ENCODE data around the gene OAS1. TPM values are rescaled to one million over a fixed set of nuclear protein-coding genes. Genes with fewer than 3 reads are reported as not detected.

Gene OAS1
- total and polyA plus RNA-seq, 2 donors (not counting 1 experiment from before 2014, with no cell fraction given) = 48.3 to 70.2 TPM

- ATAC-seq (ENCODE audit: low read depth) = no peak
- Histone ChIP-seq H3K4me2 (replicated peaks; ENCODE audit: low read depth, low read length, poor library complexity, severe bottlenecking) (no peak overlapping the region), H3K4me3 (ENCODE audit: control extremely low read depth in 1 of 5, extremely low read depth in 1 of 5, insufficient read depth in 1 of 5, low read depth in 2 of 5, low read length in 4 of 5) (no peak overlapping the region), H3K79me2 (ENCODE audit: control insufficient read depth, insufficient read depth, low read length) (no peaks in the 10 kb centered on the region), H3K9me3 (ENCODE audit: control extremely low read depth in 1 of 3, control insufficient read depth in 2 of 3, insufficient read depth in 1 of 3, low read length in 2 of 3) (no peaks in the 10 kb centered on the region), H3K36me3 (replicated peaks in 1 of 2; ENCODE audit: control extremely low read depth in 1 of 2, control insufficient read depth in 1 of 2, extremely low read depth in 1 of 2, insufficient read depth in 2 of 2, low read length in 1 of 2) (no peaks in the 10 kb centered on the region), H3K27ac (ENCODE audit: low read length in 2 of 2) (no peak overlapping the region), H3K9ac (ENCODE audit: low read length) (no peak overlapping the region), H4K20me1 (ENCODE audit: control insufficient read depth, insufficient read depth, low read length, poor library complexity, severe bottlenecking) (no peaks in the 10 kb centered on the region), H3K4me1 (ENCODE audit: control insufficient read depth in 2 of 2, insufficient read depth in 2 of 2, low read length in 2 of 2) (no peaks in the 10 kb centered on the region), H2AFZ (ENCODE audit: insufficient read depth, low read depth, low read length, poor library complexity, severe bottlenecking) (no peak overlapping the region), H3K27me3 (replicated peaks in 1 of 4; ENCODE audit: control extremely low read depth in 1 of 4, control insufficient read depth in 3 of 4, insufficient read depth in 4 of 4, low read length in 3 of 4) (peaks cover 0 to 29% (median 9%) of the 10 kb centered on the region in 4 experiments)
- Mint-ChIP-seq H3K9me3 (ENCODE audit: insufficient read depth) (no peaks in the 10 kb centered on the region), H3K4me3 (no peak overlapping the region), H3K27ac (no peak overlapping the region), H3K4me1 (peaks cover 6% of the 10 kb centered on the region), H3K27me3 (peaks cover 42% of the 10 kb centered on the region)
- ChIA-PET POLR2A (no interaction called here), CTCF (no interaction called here)
- intact Hi-C loops (cut with micrococcal nuclease) = no loop called here
- no peak for TF ChIP-seq EZH2 (IDR thresholded peaks at IDR 0.05; ENCODE audit: borderline replicate concordance, insufficient read depth, low read depth, low read length, poor library complexity, severe bottlenecking)
- TF ChIP-seq CTCF (IDR thresholded peaks at IDR 0.05) = no peak
- DNase-seq = no peak
- WGBS (ENCODE audit: insufficient coverage) = 20% methylated on average over 2 of the region's 5 CpGs
Measured at GRCh38 chr12:112860181-112860580, 46.6 kb upstream of the OAS1 start.

- Histone ChIP-seq H3K27me3 (replicated peaks in 1 of 4; ENCODE audit: control extremely low read depth in 1 of 4, control insufficient read depth in 3 of 4, insufficient read depth in 4 of 4, low read length in 3 of 4) (peaks cover 0 to 21% (median 7%) of the 10 kb centered on the region in 4 experiments), H3K4me3 (ENCODE audit: control extremely low read depth in 1 of 5, extremely low read depth in 1 of 5, insufficient read depth in 1 of 5, low read depth in 2 of 5, low read length in 4 of 5) (no peak overlapping the region), H4K20me1 (ENCODE audit: control insufficient read depth, insufficient read depth, low read length, poor library complexity, severe bottlenecking) (no peaks in the 10 kb centered on the region), H3K4me2 (replicated peaks; ENCODE audit: low read depth, low read length, poor library complexity, severe bottlenecking) (no peak overlapping the region), H2AFZ (ENCODE audit: insufficient read depth, low read depth, low read length, poor library complexity, severe bottlenecking) (no peak overlapping the region), H3K79me2 (ENCODE audit: control insufficient read depth, insufficient read depth, low read length) (no peaks in the 10 kb centered on the region), H3K9ac (ENCODE audit: low read length) (no peak overlapping the region), H3K4me1 (ENCODE audit: control insufficient read depth in 2 of 2, insufficient read depth in 2 of 2, low read length in 2 of 2) (no peaks in the 10 kb centered on the region), H3K27ac (ENCODE audit: low read length in 2 of 2) (no peak overlapping the region), H3K9me3 (ENCODE audit: control extremely low read depth in 1 of 3, control insufficient read depth in 2 of 3, insufficient read depth in 1 of 3, low read length in 2 of 3) (no peaks in the 10 kb centered on the region), H3K36me3 (replicated peaks in 1 of 2; ENCODE audit: control extremely low read depth in 1 of 2, control insufficient read depth in 1 of 2, extremely low read depth in 1 of 2, insufficient read depth in 2 of 2, low read length in 1 of 2) (no peaks in the 10 kb centered on the region)
- Mint-ChIP-seq H3K27ac (no peak overlapping the region), H3K9me3 (ENCODE audit: insufficient read depth) (no peaks in the 10 kb centered on the region), H3K27me3 (peaks cover 35% of the 10 kb centered on the region), H3K4me1 (peaks cover 6% of the 10 kb centered on the region), H3K4me3 (no peak overlapping the region)
- intact Hi-C loops (cut with micrococcal nuclease) = no loop called here
- TF ChIP-seq EZH2 (IDR thresholded peaks at IDR 0.05; ENCODE audit: borderline replicate concordance, insufficient read depth, low read depth, low read length, poor library complexity, severe bottlenecking) (no peak), CTCF (IDR thresholded peaks at IDR 0.05) (no peak)
- DNase-seq (no peak), ATAC-seq (ENCODE audit: low read depth) (no peak)
- WGBS (ENCODE audit: insufficient coverage) = 92% methylated on average over 7 of the region's 7 CpGs
- CTCF ChIA-PET = no interaction called here
- POLR2A ChIA-PET = no interaction called here
Measured at GRCh38 chr12:112861284-112861683, 45.5 kb upstream of the OAS1 start.
